T-helper 2 cell treated with Interferon-gamma antibody and Interleukin-4, amounts not matched to agents 5 μg/mL and 100 μg/mL, for 36 hours (primary cell): Measurements from ENCODE around the gene SERTAD2.

Experiments used
- DNase-seq: peaks from one replicate; pipeline ENCODE4 v3.0.0; 2021; ENCODE audit warnings: low spot score
- H3K27ac Mint-ChIP-seq: one replicate; pipeline ENCODE4 v1.8.0; 2021; ENCODE audit warnings: mild to moderate bottlenecking, mixed read lengths
- H3K27me3 Mint-ChIP-seq: one replicate; pipeline ENCODE4 v1.8.0; 2021; ENCODE audit warnings: low read depth, mixed read lengths
- H3K36me3 Mint-ChIP-seq: one replicate; pipeline ENCODE4 v1.8.0; 2021; ENCODE audit warnings: low read depth, mixed read lengths
- H3K4me1 Mint-ChIP-seq: one replicate; pipeline ENCODE4 v1.8.0; 2021; ENCODE audit warnings: low read depth, mixed read lengths
- H3K4me3 Mint-ChIP-seq: one replicate; pipeline ENCODE4 v1.8.0; 2022; ENCODE audit warnings: mild to moderate bottlenecking, moderate library complexity, mixed read lengths
- H3K9me3 Mint-ChIP-seq: one replicate; pipeline ENCODE4 v1.8.0; 2021; ENCODE audit warnings: mixed read lengths

Gene SERTAD2

DNA sequence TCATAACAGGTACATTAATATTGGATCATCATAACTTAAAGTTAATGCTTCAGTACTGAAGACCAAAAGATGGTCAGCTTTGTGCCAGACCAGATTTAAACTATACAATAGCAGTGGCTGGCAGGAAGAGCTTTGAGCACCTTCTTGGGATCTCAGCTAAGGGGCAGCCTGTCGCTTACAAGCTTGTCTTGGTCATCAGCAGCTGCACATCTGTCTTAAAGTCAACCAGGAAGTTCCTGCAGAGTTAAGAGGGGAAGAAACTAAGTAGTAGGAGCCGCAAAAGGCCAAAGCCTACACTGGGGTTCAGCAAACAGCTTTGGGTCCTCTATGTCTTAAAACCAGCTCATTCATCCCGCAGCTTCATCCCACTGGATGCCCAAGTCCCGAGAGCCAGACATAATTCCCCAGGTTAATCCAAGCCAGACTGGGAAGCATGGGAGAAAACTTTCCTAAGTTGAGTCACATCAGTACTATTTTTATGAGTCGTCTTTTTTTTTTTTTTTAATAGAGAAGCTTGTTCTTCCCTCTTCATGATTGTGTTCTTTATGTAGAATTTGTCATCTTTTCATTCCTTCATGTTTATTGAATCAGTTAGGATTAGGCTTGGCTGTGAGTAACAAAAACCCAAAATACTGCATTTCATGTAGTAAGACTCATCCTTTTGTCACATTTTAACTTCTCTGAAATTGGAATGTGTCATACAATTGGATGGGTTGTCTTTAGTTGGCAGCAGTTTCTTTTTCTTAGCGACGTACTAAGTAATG, 59.3 kb downstream of the SERTAD2 start:
- DNase-seq, result no peak
- H3K27me3 Mint-ChIP-seq, result no peaks in the 10 kb centered on the region
- no peaks in the 10 kb centered on the region for H3K9me3 Mint-ChIP-seq
- no peak overlapping the region for H3K4me3 Mint-ChIP-seq
- peaks cover 3% of the 10 kb centered on the region for H3K4me1 Mint-ChIP-seq
- H3K36me3 Mint-ChIP-seq, result peaks cover 23% of the 10 kb centered on the region
- H3K27ac Mint-ChIP-seq, result no peak overlapping the region

GRCh38 chr2:64593035-64593655, 60.6 kb downstream of the SERTAD2 start:
- H3K4me1 Mint-ChIP-seq, result no peaks in the 10 kb centered on the region
- H3K9me3 Mint-ChIP-seq, result no peaks in the 10 kb centered on the region

DNA sequence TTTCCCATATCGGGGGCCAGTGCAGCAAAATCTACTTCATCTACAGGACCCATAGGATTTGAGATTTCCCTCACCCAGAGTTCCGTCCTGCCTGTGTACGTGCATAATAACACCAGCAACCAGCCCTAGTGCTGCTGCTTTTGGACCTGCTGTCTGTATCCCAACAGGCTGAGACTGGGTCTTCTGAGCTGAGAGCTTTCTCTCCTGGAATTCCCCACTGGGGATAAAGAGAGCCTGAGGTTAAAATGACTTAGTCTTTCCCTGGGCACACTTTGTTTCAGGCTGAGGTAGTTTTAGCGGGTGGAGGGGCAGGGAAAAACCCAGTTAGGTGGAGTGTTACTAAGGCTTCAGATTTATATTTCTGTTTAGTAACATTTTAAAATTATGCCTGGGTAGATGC, 62.5 kb downstream of the SERTAD2 start:
- peaks cover 6% of the 10 kb centered on the region for H3K4me1 Mint-ChIP-seq
- H3K9me3 Mint-ChIP-seq, result no peaks in the 10 kb centered on the region
- H3K27me3 Mint-ChIP-seq, result no peaks in the 10 kb centered on the region
- peaks cover 42% of the 10 kb centered on the region for H3K36me3 Mint-ChIP-seq
- no peak for DNase-seq
- H3K4me3 Mint-ChIP-seq, result no peak overlapping the region
- H3K27ac Mint-ChIP-seq, result no peak overlapping the region

More at GRCh38 chr2:64593035-64593655, 60.6 kb downstream of the SERTAD2 start:
- Mint-ChIP-seq H3K27ac (no peak overlapping the region), H3K4me3 (no peak overlapping the region), H3K27me3 (no peaks in the 10 kb centered on the region), H3K36me3 (peaks cover 33% of the 10 kb centered on the region)
- DNase-seq, result no peak

DNA sequence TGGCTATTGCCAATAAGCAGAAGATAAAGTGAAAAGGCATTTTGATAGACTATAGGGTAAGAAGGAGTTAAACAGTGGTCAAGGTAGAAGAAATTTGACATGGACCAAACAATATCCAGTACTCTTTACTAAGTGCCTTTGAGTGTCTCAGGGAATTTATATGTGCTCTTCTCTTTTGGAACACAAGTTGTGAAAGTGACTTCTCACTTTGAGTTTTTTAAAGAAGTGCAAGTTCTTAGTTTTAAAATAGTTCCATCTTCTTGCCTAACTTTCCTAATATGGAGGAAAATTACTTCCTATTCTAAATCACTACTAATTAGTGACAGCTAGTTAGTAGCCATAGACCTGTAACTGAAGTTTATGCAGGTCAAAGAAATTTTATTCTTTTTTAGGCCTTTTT, 66.2 kb downstream of the SERTAD2 start:
- Mint-ChIP-seq H3K4me3 (no peak overlapping the region), H3K36me3 (peaks cover 40% of the 10 kb centered on the region), H3K27me3 (no peaks in the 10 kb centered on the region), H3K9me3 (no peaks in the 10 kb centered on the region), H3K4me1 (peaks cover 10% of the 10 kb centered on the region), H3K27ac (no peak overlapping the region)
- no peak for DNase-seq

DNA sequence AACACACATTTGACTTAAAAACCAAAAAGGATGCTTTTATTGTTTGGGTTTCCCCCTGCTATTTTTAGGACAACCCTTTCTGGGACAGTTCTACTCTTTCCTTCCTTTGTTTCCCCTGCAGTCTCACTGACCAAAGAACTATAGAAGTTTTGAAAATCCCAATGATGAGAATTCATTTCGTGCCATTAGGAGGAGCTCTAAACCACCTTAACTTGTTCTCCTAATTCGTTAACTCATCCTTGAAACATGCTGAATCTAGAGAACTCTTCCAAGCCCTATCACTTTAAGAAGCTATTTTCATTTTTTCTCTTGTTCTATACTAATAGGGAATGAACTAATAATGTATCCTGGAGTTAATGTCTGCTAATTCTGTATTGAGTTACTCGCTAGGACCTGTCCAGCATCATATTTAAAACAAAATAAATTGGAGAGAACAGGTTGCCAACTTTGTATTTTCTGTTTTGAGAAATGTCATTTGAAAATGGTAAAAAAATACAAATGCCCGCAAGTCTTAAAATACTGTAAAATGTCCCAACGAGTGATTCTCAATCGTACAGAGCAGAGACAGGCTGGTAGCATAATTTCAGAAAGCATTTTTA, 66.7 kb downstream of the SERTAD2 start:
- no peaks in the 10 kb centered on the region for H3K27me3 Mint-ChIP-seq
- no peak overlapping the region for H3K4me3 Mint-ChIP-seq
- no peaks in the 10 kb centered on the region for H3K9me3 Mint-ChIP-seq
- DNase-seq, result no peak
- H3K36me3 Mint-ChIP-seq, result peaks cover 35% of the 10 kb centered on the region
- H3K4me1 Mint-ChIP-seq, result peaks cover 11% of the 10 kb centered on the region
- H3K27ac Mint-ChIP-seq, result no peak overlapping the region

DNA sequence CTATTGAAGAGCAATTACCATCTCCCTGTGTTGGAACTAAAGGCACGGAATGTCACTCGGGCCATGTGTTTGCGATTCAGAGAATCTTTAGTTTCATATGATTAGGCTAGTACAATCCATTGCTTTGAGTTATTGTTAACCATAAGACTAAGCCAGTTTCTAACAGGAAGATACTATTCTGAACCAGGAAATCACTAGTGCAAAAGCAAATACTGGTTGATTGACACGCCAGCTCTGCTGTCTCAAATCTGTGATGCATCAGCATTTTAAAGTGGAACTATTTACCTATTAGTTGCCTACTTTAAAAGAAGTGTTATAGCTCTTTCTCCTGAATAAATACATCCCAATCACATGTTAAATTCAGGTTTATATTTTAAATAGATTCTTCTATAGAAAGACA, 67.7 kb downstream of the SERTAD2 start:
- H3K4me3 Mint-ChIP-seq, result no peak overlapping the region
- peaks cover 32% of the 10 kb centered on the region for H3K36me3 Mint-ChIP-seq
- H3K9me3 Mint-ChIP-seq, result no peaks in the 10 kb centered on the region
- H3K27ac Mint-ChIP-seq, result no peak overlapping the region
- DNase-seq, result no peak
- H3K4me1 Mint-ChIP-seq, result peaks cover 12% of the 10 kb centered on the region
- H3K27me3 Mint-ChIP-seq, result no peaks in the 10 kb centered on the region

- no peak overlapping the region for H3K4me3 Mint-ChIP-seq
- H3K36me3 Mint-ChIP-seq, result peaks cover 19% of the 10 kb centered on the region
- no peaks in the 10 kb centered on the region for H3K27me3 Mint-ChIP-seq
- H3K27ac Mint-ChIP-seq, result no peak overlapping the region
- peaks cover 14% of the 10 kb centered on the region for H3K4me1 Mint-ChIP-seq
- DNase-seq, result no peak
- no peaks in the 10 kb centered on the region for H3K9me3 Mint-ChIP-seq
These were observed 70.9 kb downstream of the SERTAD2 start for GRCh38 chr2:64582774-64583340.

DNA sequence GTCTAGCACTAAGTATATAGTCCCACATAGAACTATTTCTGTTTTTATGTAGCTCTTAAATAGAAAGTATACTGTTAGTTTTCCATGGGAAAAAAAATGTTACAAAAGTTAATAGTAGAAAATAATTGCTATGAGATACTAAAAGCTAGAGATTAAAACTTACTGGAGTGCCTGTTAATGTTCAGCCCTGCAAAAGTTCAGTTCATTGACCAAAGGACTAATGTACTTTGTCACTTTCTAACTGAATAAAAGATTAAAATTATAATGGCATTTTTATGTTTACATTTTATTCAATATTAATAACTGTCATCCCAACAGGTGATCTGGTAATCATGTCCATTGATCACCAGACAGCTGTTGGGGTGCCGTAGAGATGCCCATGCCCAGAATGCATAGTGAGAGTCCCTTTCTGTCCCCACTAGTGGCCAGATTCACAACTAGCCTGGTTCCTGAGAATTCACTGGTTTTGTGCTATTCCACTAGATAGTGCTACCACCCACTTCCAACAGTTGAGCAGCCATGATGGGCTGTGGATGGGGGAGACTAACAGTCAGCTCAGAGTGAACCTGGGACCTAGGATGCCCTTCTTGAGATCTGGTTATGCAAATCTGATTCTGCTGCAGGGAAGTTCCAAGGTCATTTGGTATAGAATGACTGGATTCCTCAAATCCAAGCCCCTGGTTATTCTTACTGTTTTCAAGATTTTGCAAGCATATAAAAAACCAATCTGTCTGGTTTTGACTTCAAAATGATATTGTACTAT, 71.8 kb downstream of the SERTAD2 start:
- no peaks in the 10 kb centered on the region for H3K9me3 Mint-ChIP-seq
- no peak overlapping the region for H3K27ac Mint-ChIP-seq
- H3K27me3 Mint-ChIP-seq, result no peaks in the 10 kb centered on the region
- peaks cover 13% of the 10 kb centered on the region for H3K4me1 Mint-ChIP-seq
- DNase-seq, result no peak
- peaks cover 25% of the 10 kb centered on the region for H3K36me3 Mint-ChIP-seq
- H3K4me3 Mint-ChIP-seq, result no peak overlapping the region
